Fibroblast of peridontal ligament (primary cell): ENCODE measurements around the gene ENDOG.
"Not testable (repeated sequence)": the region's sequence is repeated elsewhere in the genome, so short reads cannot be mapped to it uniquely, and the experiment has no call there.

Source experiments
- DNase-seq: peaks from one replicate; pipeline ENCODE4 v3.0.0-alpha.2; 2010; ENCODE audit errors: extremely low read depth

ENDOG gene

DNA sequence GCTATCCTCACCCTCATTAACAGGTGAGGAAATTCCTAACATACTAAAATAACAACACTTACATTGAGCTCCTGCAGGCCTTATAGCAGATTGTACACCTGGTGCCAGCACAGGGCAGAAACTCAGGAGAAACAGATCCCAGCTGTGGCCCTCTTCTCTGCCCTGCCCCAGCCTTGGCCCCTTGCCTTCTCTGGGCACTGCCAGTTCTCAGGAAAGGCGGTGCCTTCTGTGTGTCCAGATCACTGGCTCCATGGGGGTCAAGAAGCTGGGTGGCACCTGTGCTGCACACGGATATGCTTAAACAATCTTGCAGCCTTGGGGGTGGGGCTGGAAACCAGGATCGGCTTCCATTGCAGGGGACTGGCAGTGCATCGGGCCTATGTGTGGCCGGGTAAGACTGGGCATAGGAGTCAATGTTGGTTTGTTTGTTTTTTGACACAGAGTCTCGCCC lies 44.1 kb downstream of the ENDOG start:
- no peak for DNase-seq

DNA sequence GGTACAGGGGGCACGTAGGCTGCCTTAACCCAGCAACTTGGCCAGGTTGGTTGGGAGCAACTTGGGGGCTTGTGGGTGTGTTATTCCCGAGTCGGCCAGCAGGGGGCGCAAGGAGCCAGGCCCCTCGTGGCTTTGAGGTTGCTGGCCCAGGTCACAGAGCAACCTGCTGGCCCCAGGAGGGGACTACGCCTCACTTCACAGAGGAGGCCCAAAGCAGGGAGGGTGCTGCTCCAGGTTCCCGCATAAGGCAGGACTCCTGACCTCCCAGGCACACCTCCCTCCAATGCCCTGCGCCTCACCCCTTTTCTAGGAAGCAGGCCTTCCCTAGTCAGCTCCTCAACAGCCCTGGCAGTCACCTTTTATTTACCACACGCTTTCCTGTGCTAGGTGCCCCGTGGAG lies 45.3 kb downstream of the ENDOG start:
- peak; percentile 49 for DNase-seq

DNA sequence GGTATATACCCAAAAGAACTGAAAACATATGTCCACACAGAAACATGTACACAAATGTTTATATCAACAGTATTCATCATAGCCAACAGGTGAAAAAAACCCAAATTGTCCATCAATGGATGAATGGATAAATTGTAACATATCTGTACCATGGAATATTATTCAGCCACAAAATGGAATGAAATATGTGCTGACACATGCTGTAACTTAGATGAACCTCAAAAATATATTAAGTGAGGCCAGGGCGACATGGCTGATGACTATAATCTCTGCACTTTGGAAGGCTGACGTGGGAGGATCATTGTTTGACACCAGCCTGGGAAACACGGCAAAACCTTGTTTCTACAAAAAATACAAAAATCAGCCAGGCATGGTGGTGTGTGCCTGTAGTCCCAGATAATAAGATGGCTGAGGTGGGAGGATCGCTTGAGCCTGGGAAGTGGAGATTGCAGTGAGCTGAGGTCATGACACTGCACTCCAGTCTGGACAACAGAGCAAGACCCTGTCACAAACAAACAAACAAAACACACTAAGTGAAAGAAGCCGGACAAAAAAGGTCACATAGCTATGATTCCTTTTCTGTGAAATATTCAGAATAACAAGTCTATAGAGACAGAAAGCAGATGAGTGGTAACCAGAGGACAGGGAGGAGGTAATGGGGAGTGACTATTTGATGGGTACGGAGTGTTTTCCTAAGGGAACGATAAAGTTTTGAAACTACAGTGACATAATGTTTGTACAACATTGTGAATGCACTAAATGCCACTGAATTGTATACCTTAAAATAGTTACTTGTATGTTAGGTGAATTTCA lies 52.0 kb downstream of the ENDOG start:
- DNase-seq = no peak

DNA sequence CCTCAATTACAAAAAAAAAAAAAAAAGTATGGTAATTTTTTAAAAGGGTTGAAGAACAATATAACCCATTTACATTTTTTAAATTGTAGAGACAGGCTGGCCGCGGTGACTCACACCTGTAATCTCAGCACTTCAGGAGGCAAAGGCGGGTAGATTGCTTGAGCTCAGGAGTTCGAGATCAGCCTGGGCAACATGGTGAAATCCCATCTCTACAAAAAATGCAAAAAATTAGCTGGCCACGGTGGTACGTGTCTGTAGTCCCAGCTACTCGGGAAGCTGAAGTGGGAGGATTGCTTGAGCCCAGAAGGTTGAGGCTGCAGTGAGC lies 52.6 kb downstream of the ENDOG start:
- not testable (repeated sequence) for DNase-seq
